ENCODE measurements around the gene SRGAP2.
"Not testable (repeated sequence)": the region's sequence is repeated elsewhere in the genome, so short reads cannot be mapped to it uniquely, and the experiment has no call there.

GRCh38 chr1:206232970-206233645 is 29.8 kb downstream of the SRGAP2 start:
- TF ChIP-seq CTCF, EZH2, EZH2phosphoT487 (IDR thresholded peaks at IDR 0.05): not testable (repeated sequence)

Measured in neural progenitor cell (in vitro differentiated cells).